ENCODE measurements around the gene P3H3.
A peak's percentile ranks its signal among the peaks of the same experiment; 100 is the strongest.

P3H3 gene

GRCh38 chr12:6833189-6833890 lies 5.1 kb downstream of the P3H3 start:
- Histone ChIP-seq H3K27ac (ENCODE audit: extremely low read depth, low read depth, low read length) (no peak overlapping the region), H3K9me3 (ENCODE audit: control insufficient read depth, insufficient read depth, low read depth, low read length) (no peaks in the 10 kb centered on the region), H3K4me1 (ENCODE audit: control insufficient read depth, insufficient read depth, low read length) (no peaks in the 10 kb centered on the region), H3K4me3 (ENCODE audit: low read depth, low read length) (no peak overlapping the region), H3K36me3 (ENCODE audit: control insufficient read depth in 2 of 2, insufficient read depth in 1 of 2, low read length in 2 of 2) (peaks cover 17 to 77% of the 10 kb centered on the region in 2 experiments)
- POLR2A ChIA-PET, result interaction anchor here (1.2 to 3.0 kb wide), 3 partner anchors 12 to 80 kb away, joined by 4 to 17 read pairs (median 9); partner anchors contain the start of genes CDCA3, GPR162 and USP5
- TF ChIP-seq ZNF211 (tag by site-specific recombination; IDR thresholded peaks at IDR 0.05; ENCODE audit: low read depth) (no peak), IKZF3 (tag by site-specific recombination; IDR thresholded peaks at IDR 0.05) (no peak)
- CTCF ChIA-PET, result interaction anchor here (0.6 to 7.4 kb wide), 9 partner anchors 8 to 409 kb away, joined by 3 to 75 read pairs (median 8); partner anchors contain the start of genes CDCA3, MLF2, SPSB2 and USP5

GRCh38 chr12:6834254-6834653 lies 6.0 kb downstream of the P3H3 start:
- CTCF ChIA-PET, result interaction anchor here (0.6 to 7.4 kb wide), 11 partner anchors 9 to 410 kb away, joined by 3 to 75 read pairs (median 6); partner anchors contain the start of genes CDCA3, MLF2 and USP5
- TF ChIP-seq WT1 (tag by site-specific recombination; IDR thresholded peaks at IDR 0.05) (no peak), KLF10 (tag by site-specific recombination; IDR thresholded peaks at IDR 0.05) (no peak)
- TF ChIP-seq, protein P1, sequence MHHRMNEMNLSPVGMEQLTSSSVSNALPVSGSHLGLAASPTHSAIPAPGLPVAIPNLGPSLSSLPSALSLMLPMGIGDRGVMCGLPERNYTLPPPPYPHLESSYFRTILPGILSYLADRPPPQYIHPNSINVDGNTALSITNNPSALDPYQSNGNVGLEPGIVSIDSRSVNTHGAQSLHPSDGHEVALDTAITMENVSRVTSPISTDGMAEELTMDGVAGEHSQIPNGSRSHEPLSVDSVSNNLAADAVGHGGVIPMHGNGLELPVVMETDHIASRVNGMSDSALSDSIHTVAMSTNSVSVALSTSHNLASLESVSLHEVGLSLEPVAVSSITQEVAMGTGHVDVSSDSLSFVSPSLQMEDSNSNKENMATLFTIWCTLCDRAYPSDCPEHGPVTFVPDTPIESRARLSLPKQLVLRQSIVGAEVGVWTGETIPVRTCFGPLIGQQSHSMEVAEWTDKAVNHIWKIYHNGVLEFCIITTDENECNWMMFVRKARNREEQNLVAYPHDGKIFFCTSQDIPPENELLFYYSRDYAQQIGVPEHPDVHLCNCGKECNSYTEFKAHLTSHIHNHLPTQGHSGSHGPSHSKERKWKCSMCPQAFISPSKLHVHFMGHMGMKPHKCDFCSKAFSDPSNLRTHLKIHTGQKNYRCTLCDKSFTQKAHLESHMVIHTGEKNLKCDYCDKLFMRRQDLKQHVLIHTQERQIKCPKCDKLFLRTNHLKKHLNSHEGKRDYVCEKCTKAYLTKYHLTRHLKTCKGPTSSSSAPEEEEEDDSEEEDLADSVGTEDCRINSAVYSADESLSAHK (tag by site-specific recombination; IDR thresholded peaks at IDR 0.05), result peak; percentile 55; the same call in 1 of the 2 replicates
- H3K4me1 ChIP-seq (ENCODE audit: control insufficient read depth, insufficient read depth, low read length), result no peaks in the 10 kb centered on the region
- H3K4me3 ChIP-seq (ENCODE audit: low read depth, low read length), result no peak overlapping the region
- POLR2A ChIA-PET, result interaction anchor here (1.1 to 3.3 kb wide), 4 partner anchors 9 to 110 kb away, joined by 8 to 17 read pairs (median 11); partner anchors contain the start of genes CDCA3, COPS7A, MLF2 and USP5
- H3K9me3 ChIP-seq (ENCODE audit: control insufficient read depth, insufficient read depth, low read depth, low read length), result no peaks in the 10 kb centered on the region
- peaks cover 17 to 86% of the 10 kb centered on the region in 2 experiments for H3K36me3 ChIP-seq (ENCODE audit: control insufficient read depth in 2 of 2, insufficient read depth in 1 of 2, low read length in 2 of 2)
- no peak overlapping the region for H3K27ac ChIP-seq (ENCODE audit: extremely low read depth, low read depth, low read length)

DNA sequence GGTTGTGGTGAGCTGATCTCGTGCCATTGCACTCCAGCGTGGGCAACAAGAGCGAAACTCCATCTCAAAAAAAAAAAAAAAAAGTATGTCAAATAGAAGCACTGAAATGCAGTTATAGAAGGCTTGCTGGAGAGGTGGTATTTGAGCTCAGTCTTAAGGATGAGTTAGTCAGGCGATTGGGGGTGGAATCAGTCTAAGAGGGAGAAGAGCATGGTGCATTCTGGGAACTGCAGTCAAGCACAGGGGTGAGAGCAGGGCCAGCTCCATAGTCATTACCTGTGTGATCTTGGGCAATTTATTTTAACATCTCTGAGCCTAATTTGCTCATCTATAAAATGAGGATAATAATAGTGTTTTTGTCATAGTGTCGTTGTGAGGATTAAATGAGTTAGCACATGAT lies 6.7 kb downstream of the P3H3 start:
- peaks cover 17 to 91% of the 10 kb centered on the region in 2 experiments for H3K36me3 ChIP-seq (ENCODE audit: control insufficient read depth in 2 of 2, insufficient read depth in 1 of 2, low read length in 2 of 2)
- H3K27ac ChIP-seq (ENCODE audit: extremely low read depth, low read depth, low read length), result no peak overlapping the region
- H3K4me3 ChIP-seq (ENCODE audit: low read depth, low read length), result no peak overlapping the region
- ChIA-PET POLR2A (interaction anchor here (1.1 to 3.3 kb wide), 4 partner anchors 9 to 111 kb away, joined by 8 to 17 read pairs (median 11); partner anchors contain the start of genes CDCA3, COPS7A, MLF2 and USP5), CTCF (interaction anchor here (0.6 to 7.4 kb wide), 12 partner anchors 10 to 167 kb away, joined by 3 to 75 read pairs (median 6); partner anchors contain the start of genes CDCA3, MLF2 and USP5)
- TF ChIP-seq ZNF354C (tag by site-specific recombination; IDR thresholded peaks at IDR 0.05; ENCODE audit: borderline replicate concordance, low read depth) (no peak), ZNF76 (tag by site-specific recombination; IDR thresholded peaks at IDR 0.05; ENCODE audit: borderline replicate concordance, low read depth) (peak; percentile 66), PRDM6 (tag by site-specific recombination; IDR thresholded peaks at IDR 0.05) (no peak)
- no peaks in the 10 kb centered on the region for H3K9me3 ChIP-seq (ENCODE audit: control insufficient read depth, insufficient read depth, low read depth, low read length)
- no peaks in the 10 kb centered on the region for H3K4me1 ChIP-seq (ENCODE audit: control insufficient read depth, insufficient read depth, low read length)

GRCh38 chr12:6836851-6837250 lies 8.6 kb downstream of the P3H3 start:
- H3K27ac ChIP-seq (ENCODE audit: extremely low read depth, low read depth, low read length), result no peak overlapping the region
- CTCF ChIA-PET, result interaction anchor here (0.5 to 7.4 kb wide), 6 partner anchors 10 to 207 kb away, joined by 3 to 75 read pairs (median 6); partner anchors contain the start of genes CDCA3, MLF2 and USP5
- no peaks in the 10 kb centered on the region for H3K4me1 ChIP-seq (ENCODE audit: control insufficient read depth, insufficient read depth, low read length)
- H3K9me3 ChIP-seq (ENCODE audit: control insufficient read depth, insufficient read depth, low read depth, low read length), result no peaks in the 10 kb centered on the region
- TF ChIP-seq, protein P2, sequence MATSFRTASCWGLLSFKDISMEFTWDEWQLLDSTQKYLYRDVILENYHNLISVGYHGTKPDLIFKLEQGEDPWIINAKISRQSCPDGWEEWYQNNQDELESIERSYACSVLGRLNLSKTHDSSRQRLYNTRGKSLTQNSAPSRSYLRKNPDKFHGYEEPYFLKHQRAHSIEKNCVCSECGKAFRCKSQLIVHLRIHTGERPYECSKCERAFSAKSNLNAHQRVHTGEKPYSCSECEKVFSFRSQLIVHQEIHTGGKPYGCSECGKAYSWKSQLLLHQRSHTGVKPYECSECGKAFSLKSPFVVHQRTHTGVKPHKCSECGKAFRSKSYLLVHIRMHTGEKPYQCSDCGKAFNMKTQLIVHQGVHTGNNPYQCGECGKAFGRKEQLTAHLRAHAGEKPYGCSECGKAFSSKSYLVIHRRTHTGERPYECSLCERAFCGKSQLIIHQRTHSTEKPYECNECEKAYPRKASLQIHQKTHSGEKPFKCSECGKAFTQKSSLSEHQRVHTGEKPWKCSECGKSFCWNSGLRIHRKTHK (tag by site-specific recombination; IDR thresholded peaks at IDR 0.05), result no peak
- TF ChIP-seq TRIM28 (IDR thresholded peaks at IDR 0.05; ENCODE audit: borderline replicate concordance, low read length), result no peak
- peaks cover 14 to 85% of the 10 kb centered on the region in 2 experiments for H3K36me3 ChIP-seq (ENCODE audit: control insufficient read depth in 2 of 2, insufficient read depth in 1 of 2, low read length in 2 of 2)
- POLR2A ChIA-PET, result interaction anchor here (0.6 to 3.3 kb wide), 3 partner anchors 15 to 113 kb away, joined by 3 to 10 read pairs (median 5); partner anchors contain the start of genes CDCA3 and COPS7A
- no peak overlapping the region for H3K4me3 ChIP-seq (ENCODE audit: low read depth, low read length)
